GM23338 (cell line): ENCODE results near the gene GGCX. TPM values are rescaled to one million over a fixed set of nuclear protein-coding genes. Genes with fewer than 3 reads are reported as not detected.

ENCODE experiments used
- ATAC-seq: fragments of 200-7000 bp; cut with Tn5 transposase; 3 replicates; pipeline ENCODE4 v1.9.1; 2020
- DNase-seq: peaks from one replicate; pipeline ENCODE4 v3.0.0-alpha.2; 2015; ENCODE audit warnings: low spot score
- H2AFZ ChIP-seq: fragments of 200-600 bp; sonication (generic); 2 replicates; pipeline ENCODE4 v1.8.0; 2016; ENCODE audit warnings: antibody characterized with exemption, mild to moderate bottlenecking, moderate library complexity
- H3F3A ChIP-seq: fragments of 200-600 bp; sonication (generic); replicated peaks from 2 replicates; pipeline ENCODE4 v1.8.0; 2017; ENCODE audit warnings: antibody characterized with exemption, mixed run types, low read depth
- H3K27ac ChIP-seq: fragments of 200-600 bp; sonication (generic); 2 replicates; pipeline ENCODE4 v1.6.1; 2016; ENCODE audit warnings: low read depth
- H3K27me3 ChIP-seq: fragments of 200-600 bp; sonication (generic); 2 replicates; pipeline ENCODE4 v1.8.0; 2016; ENCODE audit warnings: mild to moderate bottlenecking, mixed run types, moderate library complexity; ENCODE audit not compliant: insufficient read depth
- H3K36me3 ChIP-seq: fragments of 200-600 bp; sonication (generic); 2 replicates; pipeline ENCODE4 v1.8.0; 2016; ENCODE audit warnings: mild to moderate bottlenecking; ENCODE audit not compliant: insufficient read depth
- H3K4me1 ChIP-seq: fragments of 200-600 bp; sonication (generic); 2 replicates; pipeline ENCODE4 v1.8.0; 2016; ENCODE audit warnings: mild to moderate bottlenecking, moderate library complexity; ENCODE audit not compliant: insufficient read depth
- H3K4me2 ChIP-seq: fragments of 200-600 bp; sonication (generic); 2 replicates; pipeline ENCODE4 v1.7.1; 2017; ENCODE audit warnings: mixed run types
- H3K4me3 ChIP-seq: fragments of 200-600 bp; sonication (generic); 2 replicates; pipeline ENCODE4 v1.6.1; 2016; ENCODE audit warnings: mixed run types
- H3K79me2 ChIP-seq: fragments of 200-600 bp; sonication (generic); replicated peaks from 2 replicates; pipeline ENCODE4 v1.8.0; 2017; ENCODE audit warnings: mild to moderate bottlenecking; ENCODE audit not compliant: insufficient read depth
- H3K9me2 ChIP-seq: fragments of 200-600 bp; sonication (generic); 2 replicates; pipeline ENCODE4 v1.8.0; 2017; ENCODE audit not compliant: insufficient read depth
- H4K20me1 ChIP-seq: fragments of 200-600 bp; sonication (generic); replicated peaks from 2 replicates; pipeline ENCODE4 v1.8.0; 2017; ENCODE audit warnings: mild to moderate bottlenecking; ENCODE audit not compliant: insufficient read depth
- H3K27ac Mint-ChIP-seq: 2 replicates; pipeline ENCODE4 v1.8.0; 2020; ENCODE audit warnings: inconsistent platforms, mild to moderate bottlenecking, moderate library complexity, mixed read lengths
- H3K27me3 Mint-ChIP-seq: 3 replicates; pipeline ENCODE4 v1.8.0; 2022; ENCODE audit warnings: low read depth, mild to moderate bottlenecking, moderate library complexity, mixed read lengths, inconsistent platforms; ENCODE audit not compliant: insufficient read depth, poor library complexity
- H3K36me3 Mint-ChIP-seq: 3 replicates; pipeline ENCODE4 v1.8.0; 2021; ENCODE audit warnings: low read depth, mild to moderate bottlenecking, inconsistent platforms, moderate library complexity, mixed read lengths
- H3K4me1 Mint-ChIP-seq: 3 replicates; pipeline ENCODE4 v1.8.0; 2020; ENCODE audit warnings: mild to moderate bottlenecking, inconsistent platforms, mixed read lengths
- H3K4me3 Mint-ChIP-seq: 3 replicates; pipeline ENCODE4 v1.8.0; 2021; ENCODE audit warnings: moderate library complexity, mild to moderate bottlenecking, inconsistent platforms, mixed read lengths
- H3K9me3 Mint-ChIP-seq: 3 replicates; pipeline ENCODE4 v1.8.0; 2020; ENCODE audit warnings: moderate library complexity, mild to moderate bottlenecking, inconsistent platforms, mixed read lengths
- CREB1 ChIP-seq: fragments of 250-450 bp; sonication (Bioruptor Pico); IDR thresholded peaks from 2 replicates; pipeline ENCODE4 v1.5.0; 2020; ENCODE audit warnings: low read depth, mild to moderate bottlenecking, moderate library complexity
- EZH2 ChIP-seq: fragments of 200-600 bp; sonication (generic); IDR thresholded peaks from one replicate; pipeline ENCODE4 v1.8.0; 2017; ENCODE audit warnings: antibody characterized with exemption, mild to moderate bottlenecking, low read depth; ENCODE audit not compliant: unreplicated experiment
- EZH2phosphoT487 ChIP-seq: fragments of 200-600 bp; sonication (generic); IDR thresholded peaks from one replicate; pipeline ENCODE4 v1.8.1; 2018; ENCODE audit warnings: antibody characterized with exemption; ENCODE audit not compliant: unreplicated experiment
- JUNB ChIP-seq: IDR thresholded peaks from one replicate; pipeline ENCODE4 v1.6.1; 2016; ENCODE audit warnings: antibody characterized with exemption; ENCODE audit not compliant: unreplicated experiment
- NANOG ChIP-seq: IDR thresholded peaks from 2 replicates; pipeline ENCODE4 v1.6.1; 2016; ENCODE audit warnings: antibody characterized with exemption, borderline replicate concordance
- POLR2AphosphoS5 ChIP-seq: IDR thresholded peaks from 2 replicates; pipeline ENCODE4 v1.6.1; 2016; ENCODE audit warnings: antibody characterized with exemption, low read depth
- STAT1 ChIP-seq: IDR thresholded peaks from one replicate; pipeline ENCODE4 v1.6.1; 2016; ENCODE audit warnings: antibody characterized with exemption; ENCODE audit not compliant: unreplicated experiment
- ZNF331 ChIP-seq: fragments of 250-450 bp; sonication (Bioruptor Pico); IDR thresholded peaks from 2 replicates; pipeline ENCODE4 v1.5.0; 2020; ENCODE audit warnings: low read depth, mild to moderate bottlenecking, moderate library complexity
- polyA plus RNA-seq: library from polyadenylated mRNA; unstranded; fragments of >200 nt; fragmentation: Nextera tagmentation; extraction: Ambion mirVana; gene quantifications from 2 replicates; pipeline ENCODE4 v1.2.1, GENCODE V29; 2016
- total RNA-seq: library from RNA; depleted of rRNA; stranded (reverse); fragments of >200 nt; shearing (Covaris generic); gene quantifications from 2 replicates; pipeline ENCODE4 v1.2.3, GENCODE V29; 2014
- TF ChIP-seq, protein P1 (sequence below): IDR thresholded peaks from 2 replicates; pipeline ENCODE4 v1.6.1; 2016; ENCODE audit warnings: antibody characterized with exemption
- TF ChIP-seq, protein P2 (sequence below): IDR thresholded peaks from one replicate; pipeline ENCODE4 v1.6.1; 2018; ENCODE audit warnings: antibody characterized with exemption; ENCODE audit not compliant: unreplicated experiment
- TF ChIP-seq, protein P3 (sequence below), 2 experiments: fragments of 200-600 bp in 1 of 2; sonication (generic) in 1 of 2; conservative IDR thresholded peaks; 2 replicates each; pipeline versions ENCODE4 v1.5.1 to v1.6.1; 2016 to 2017; ENCODE audit warnings: antibody characterized with exemption in 2 of 2, low read depth in 2 of 2, mild to moderate bottlenecking in 2 of 2, moderate library complexity in 1 of 2
- TF ChIP-seq, protein P4 (sequence below): fragments of 250-450 bp; sonication (Bioruptor Pico); IDR thresholded peaks from 2 replicates; pipeline ENCODE4 v1.5.0; 2020; ENCODE audit warnings: mild to moderate bottlenecking, moderate library complexity

Gene GGCX
- total and polyA plus RNA-seq, 2 experiments from 2014 or later: 14.4 to 36.2 TPM

DNA sequence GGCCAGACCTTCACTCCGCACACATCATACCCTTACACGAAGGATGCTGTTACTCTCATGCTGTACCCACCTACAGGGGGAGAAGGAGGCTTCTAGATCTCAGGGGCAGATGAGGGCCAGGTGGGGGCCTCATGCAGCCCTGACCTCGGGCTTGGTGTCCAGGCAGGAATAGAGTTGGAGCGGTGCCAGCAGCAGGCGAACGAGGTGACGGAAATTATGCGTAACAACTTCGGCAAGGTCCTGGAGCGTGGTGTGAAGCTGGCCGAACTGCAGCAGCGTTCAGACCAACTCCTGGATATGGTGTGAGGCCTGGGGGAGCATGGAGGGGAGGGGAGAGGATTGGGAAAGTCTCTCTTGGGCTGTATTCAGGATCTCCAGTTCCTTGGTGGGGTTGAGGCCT is 30.3 kb upstream of the GGCX start (continued):
- TF ChIP-seq, protein P1, sequence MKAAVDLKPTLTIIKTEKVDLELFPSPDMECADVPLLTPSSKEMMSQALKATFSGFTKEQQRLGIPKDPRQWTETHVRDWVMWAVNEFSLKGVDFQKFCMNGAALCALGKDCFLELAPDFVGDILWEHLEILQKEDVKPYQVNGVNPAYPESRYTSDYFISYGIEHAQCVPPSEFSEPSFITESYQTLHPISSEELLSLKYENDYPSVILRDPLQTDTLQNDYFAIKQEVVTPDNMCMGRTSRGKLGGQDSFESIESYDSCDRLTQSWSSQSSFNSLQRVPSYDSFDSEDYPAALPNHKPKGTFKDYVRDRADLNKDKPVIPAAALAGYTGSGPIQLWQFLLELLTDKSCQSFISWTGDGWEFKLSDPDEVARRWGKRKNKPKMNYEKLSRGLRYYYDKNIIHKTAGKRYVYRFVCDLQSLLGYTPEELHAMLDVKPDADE: no peak
- no peak for TF ChIP-seq NANOG
- TF ChIP-seq EZH2phosphoT487: no peak
- no peak for TF ChIP-seq JUNB
- TF ChIP-seq ZNF331 (CRISPR knock-in tag): no peak
- TF ChIP-seq, protein P2, sequence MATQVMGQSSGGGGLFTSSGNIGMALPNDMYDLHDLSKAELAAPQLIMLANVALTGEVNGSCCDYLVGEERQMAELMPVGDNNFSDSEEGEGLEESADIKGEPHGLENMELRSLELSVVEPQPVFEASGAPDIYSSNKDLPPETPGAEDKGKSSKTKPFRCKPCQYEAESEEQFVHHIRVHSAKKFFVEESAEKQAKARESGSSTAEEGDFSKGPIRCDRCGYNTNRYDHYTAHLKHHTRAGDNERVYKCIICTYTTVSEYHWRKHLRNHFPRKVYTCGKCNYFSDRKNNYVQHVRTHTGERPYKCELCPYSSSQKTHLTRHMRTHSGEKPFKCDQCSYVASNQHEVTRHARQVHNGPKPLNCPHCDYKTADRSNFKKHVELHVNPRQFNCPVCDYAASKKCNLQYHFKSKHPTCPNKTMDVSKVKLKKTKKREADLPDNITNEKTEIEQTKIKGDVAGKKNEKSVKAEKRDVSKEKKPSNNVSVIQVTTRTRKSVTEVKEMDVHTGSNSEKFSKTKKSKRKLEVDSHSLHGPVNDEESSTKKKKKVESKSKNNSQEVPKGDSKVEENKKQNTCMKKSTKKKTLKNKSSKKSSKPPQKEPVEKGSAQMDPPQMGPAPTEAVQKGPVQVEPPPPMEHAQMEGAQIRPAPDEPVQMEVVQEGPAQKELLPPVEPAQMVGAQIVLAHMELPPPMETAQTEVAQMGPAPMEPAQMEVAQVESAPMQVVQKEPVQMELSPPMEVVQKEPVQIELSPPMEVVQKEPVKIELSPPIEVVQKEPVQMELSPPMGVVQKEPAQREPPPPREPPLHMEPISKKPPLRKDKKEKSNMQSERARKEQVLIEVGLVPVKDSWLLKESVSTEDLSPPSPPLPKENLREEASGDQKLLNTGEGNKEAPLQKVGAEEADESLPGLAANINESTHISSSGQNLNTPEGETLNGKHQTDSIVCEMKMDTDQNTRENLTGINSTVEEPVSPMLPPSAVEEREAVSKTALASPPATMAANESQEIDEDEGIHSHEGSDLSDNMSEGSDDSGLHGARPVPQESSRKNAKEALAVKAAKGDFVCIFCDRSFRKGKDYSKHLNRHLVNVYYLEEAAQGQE: no peak
- no peak for TF ChIP-seq STAT1
- no peak for TF ChIP-seq CREB1 (CRISPR knock-in tag)
- TF ChIP-seq, protein P3, sequence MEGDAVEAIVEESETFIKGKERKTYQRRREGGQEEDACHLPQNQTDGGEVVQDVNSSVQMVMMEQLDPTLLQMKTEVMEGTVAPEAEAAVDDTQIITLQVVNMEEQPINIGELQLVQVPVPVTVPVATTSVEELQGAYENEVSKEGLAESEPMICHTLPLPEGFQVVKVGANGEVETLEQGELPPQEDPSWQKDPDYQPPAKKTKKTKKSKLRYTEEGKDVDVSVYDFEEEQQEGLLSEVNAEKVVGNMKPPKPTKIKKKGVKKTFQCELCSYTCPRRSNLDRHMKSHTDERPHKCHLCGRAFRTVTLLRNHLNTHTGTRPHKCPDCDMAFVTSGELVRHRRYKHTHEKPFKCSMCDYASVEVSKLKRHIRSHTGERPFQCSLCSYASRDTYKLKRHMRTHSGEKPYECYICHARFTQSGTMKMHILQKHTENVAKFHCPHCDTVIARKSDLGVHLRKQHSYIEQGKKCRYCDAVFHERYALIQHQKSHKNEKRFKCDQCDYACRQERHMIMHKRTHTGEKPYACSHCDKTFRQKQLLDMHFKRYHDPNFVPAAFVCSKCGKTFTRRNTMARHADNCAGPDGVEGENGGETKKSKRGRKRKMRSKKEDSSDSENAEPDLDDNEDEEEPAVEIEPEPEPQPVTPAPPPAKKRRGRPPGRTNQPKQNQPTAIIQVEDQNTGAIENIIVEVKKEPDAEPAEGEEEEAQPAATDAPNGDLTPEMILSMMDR (conservative IDR thresholded peaks at IDR 0.05; ENCODE audit: low read depth in 2 of 2): no peak
- no peak for TF ChIP-seq POLR2AphosphoS5
- no peak for TF ChIP-seq EZH2

DNA sequence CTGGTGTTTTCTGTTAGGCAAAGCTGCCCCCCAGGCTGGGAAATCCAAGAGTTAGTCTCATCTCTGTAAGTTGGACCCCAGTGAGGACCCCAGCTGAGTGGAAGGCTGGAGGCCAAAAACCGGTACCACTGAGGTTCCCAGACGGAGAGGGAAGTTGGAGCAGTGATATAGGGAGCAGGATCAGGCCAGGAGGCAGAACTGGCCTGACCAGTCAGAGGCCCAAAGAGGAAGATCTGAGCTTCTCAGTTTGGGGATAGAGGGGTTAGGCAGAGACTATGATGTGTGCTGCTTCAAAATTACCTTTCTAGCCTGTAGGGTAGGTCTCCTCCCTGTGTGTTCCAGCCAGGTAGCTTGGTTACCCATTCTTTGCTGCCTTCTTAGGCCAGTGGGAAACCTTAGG is 29.7 kb upstream of the GGCX start:
- Mint-ChIP-seq H3K4me3 (no peak overlapping the region), H3K27ac (no peak overlapping the region)
- no peak overlapping the region for H2AFZ ChIP-seq

More for the DNA sequence above, 29.7 kb upstream of the GGCX start:
- no peak overlapping the region for H3K4me3 ChIP-seq
- Mint-ChIP-seq H3K9me3 (no peaks in the 10 kb centered on the region), H3K27me3 (peaks cover 9% of the 10 kb centered on the region), H3K4me1 (peaks cover 8% of the 10 kb centered on the region; the same call in 2 of the 3 replicates), H3K36me3 (no peaks in the 10 kb centered on the region)
- DNase-seq: no peak
- H3F3A ChIP-seq: no peaks in the 10 kb centered on the region
- H4K20me1 ChIP-seq: no peaks in the 10 kb centered on the region
- TF ChIP-seq, protein P4, sequence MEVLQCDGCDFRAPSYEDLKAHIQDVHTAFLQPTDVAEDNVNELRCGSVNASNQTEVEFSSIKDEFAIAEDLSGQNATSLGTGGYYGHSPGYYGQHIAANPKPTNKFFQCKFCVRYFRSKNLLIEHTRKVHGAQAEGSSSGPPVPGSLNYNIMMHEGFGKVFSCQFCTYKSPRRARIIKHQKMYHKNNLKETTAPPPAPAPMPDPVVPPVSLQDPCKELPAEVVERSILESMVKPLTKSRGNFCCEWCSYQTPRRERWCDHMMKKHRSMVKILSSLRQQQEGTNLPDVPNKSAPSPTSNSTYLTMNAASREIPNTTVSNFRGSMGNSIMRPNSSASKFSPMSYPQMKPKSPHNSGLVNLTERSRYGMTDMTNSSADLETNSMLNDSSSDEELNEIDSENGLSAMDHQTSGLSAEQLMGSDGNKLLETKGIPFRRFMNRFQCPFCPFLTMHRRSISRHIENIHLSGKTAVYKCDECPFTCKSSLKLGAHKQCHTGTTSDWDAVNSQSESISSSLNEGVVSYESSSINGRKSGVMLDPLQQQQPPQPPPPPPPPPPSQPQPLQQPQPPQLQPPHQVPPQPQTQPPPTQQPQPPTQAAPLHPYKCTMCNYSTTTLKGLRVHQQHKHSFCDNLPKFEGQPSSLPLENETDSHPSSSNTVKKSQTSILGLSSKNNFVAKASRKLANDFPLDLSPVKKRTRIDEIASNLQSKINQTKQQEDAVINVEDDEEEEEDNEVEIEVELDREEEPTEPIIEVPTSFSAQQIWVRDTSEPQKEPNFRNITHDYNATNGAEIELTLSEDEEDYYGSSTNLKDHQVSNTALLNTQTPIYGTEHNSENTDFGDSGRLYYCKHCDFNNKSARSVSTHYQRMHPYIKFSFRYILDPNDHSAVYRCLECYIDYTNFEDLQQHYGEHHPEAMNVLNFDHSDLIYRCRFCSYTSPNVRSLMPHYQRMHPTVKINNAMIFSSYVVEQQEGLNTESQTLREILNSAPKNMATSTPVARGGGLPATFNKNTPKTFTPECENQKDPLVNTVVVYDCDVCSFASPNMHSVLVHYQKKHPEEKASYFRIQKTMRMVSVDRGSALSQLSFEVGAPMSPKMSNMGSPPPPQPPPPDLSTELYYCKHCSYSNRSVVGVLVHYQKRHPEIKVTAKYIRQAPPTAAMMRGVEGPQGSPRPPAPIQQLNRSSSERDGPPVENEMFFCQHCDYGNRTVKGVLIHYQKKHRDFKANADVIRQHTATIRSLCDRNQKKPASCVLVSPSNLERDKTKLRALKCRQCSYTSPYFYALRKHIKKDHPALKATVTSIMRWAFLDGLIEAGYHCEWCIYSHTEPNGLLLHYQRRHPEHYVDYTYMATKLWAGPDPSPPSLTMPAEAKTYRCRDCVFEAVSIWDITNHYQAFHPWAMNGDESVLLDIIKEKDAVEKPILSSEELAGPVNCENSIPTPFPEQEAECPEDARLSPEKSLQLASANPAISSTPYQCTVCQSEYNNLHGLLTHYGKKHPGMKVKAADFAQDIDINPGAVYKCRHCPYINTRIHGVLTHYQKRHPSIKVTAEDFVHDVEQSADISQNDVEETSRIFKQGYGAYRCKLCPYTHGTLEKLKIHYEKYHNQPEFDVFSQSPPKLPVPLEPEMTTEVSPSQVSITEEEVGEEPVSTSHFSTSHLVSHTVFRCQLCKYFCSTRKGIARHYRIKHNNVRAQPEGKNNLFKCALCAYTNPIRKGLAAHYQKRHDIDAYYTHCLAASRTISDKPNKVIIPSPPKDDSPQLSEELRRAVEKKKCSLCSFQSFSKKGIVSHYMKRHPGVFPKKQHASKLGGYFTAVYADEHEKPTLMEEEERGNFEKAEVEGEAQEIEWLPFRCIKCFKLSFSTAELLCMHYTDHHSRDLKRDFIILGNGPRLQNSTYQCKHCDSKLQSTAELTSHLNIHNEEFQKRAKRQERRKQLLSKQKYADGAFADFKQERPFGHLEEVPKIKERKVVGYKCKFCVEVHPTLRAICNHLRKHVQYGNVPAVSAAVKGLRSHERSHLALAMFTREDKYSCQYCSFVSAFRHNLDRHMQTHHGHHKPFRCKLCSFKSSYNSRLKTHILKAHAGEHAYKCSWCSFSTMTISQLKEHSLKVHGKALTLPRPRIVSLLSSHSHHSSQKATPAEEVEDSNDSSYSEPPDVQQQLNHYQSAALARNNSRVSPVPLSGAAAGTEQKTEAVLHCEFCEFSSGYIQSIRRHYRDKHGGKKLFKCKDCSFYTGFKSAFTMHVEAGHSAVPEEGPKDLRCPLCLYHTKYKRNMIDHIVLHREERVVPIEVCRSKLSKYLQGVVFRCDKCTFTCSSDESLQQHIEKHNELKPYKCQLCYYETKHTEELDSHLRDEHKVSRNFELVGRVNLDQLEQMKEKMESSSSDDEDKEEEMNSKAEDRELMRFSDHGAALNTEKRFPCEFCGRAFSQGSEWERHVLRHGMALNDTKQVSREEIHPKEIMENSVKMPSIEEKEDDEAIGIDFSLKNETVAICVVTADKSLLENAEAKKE: no peak
- TF ChIP-seq EZH2phosphoT487 (no peak), POLR2AphosphoS5 (no peak)
- H3K27me3 ChIP-seq: peaks cover 3% of the 10 kb centered on the region
- no peak overlapping the region for H3K27ac ChIP-seq
- H3K9me2 ChIP-seq: no peaks in the 10 kb centered on the region
- H3K4me1 ChIP-seq: no peaks in the 10 kb centered on the region
- peaks cover 2% of the 10 kb centered on the region for H3K79me2 ChIP-seq
- no peak overlapping the region for H3K4me2 ChIP-seq
- H3K36me3 ChIP-seq: no peaks in the 10 kb centered on the region
- ATAC-seq: no peak
